ENCODE data around the gene AMN. TPM values are rescaled to one million over a fixed set of nuclear protein-coding genes. Genes with fewer than 3 reads are reported as not detected.

AMN gene
- polyA plus RNA-seq, 1 of the 3 experiments (the other 2 are of a cell fraction), result 0.03 TPM

Other genes starting within 250 kb of the AMN start
- 16.5 and 17.9 TPM in 2 replicates for gene TRAF3, start 145.2 kb upstream of the AMN start, polyA plus RNA-seq (2012; rRNA removed)
- gene CDC42BPB, start 134.9 kb downstream of the AMN start, polyA plus RNA-seq (2012; rRNA removed), result 59.7 and 61.6 TPM in 2 replicates
- gene LBHD2, start 161.5 kb downstream of the AMN start, polyA plus RNA-seq (2012; rRNA removed), result not detected in 2 replicates
- gene EXOC3L4, start 172.1 kb downstream of the AMN start, polyA plus RNA-seq (2012; rRNA removed), result 0.21 and 0.46 TPM in 2 replicates
- 11.8 and 16.0 TPM in 2 replicates for gene TNFAIP2, start 200.8 kb downstream of the AMN start, polyA plus RNA-seq (2012; rRNA removed)